Activated T-helper 17 cell treated with anti-CD3 and anti-CD28 coated beads, Interleukin-2, amount 50 U/mL, for 72 hours (primary cell): Measurements from ENCODE around the gene HSPG2. TPM values are rescaled to one million over a fixed set of nuclear protein-coding genes. Genes with fewer than 3 reads are reported as not detected.
A peak's percentile ranks its signal among the peaks of the same experiment; 100 is the strongest.
"Not testable (repeated sequence)": the region's sequence is repeated elsewhere in the genome, so short reads cannot be mapped to it uniquely, and the experiment has no call there.

Source experiments
- ATAC-seq: fragments of 150-1000 bp; cut with Tn5 transposase; replicated peaks from 2 replicates; pipeline ENCODE4 v1.10.0; 2021; ENCODE audit warnings: mild to moderate bottlenecking, moderate library complexity
- H3K27ac Mint-ChIP-seq: one replicate; pipeline ENCODE4 v1.8.0; 2022; ENCODE audit warnings: mixed read lengths
- H3K27me3 Mint-ChIP-seq: one replicate; pipeline ENCODE4 v1.8.0; 2022; ENCODE audit warnings: mixed read lengths
- H3K36me3 Mint-ChIP-seq: one replicate; pipeline ENCODE4 v1.8.0; 2022; ENCODE audit warnings: low read depth, mild to moderate bottlenecking, mixed read lengths
- H3K4me1 Mint-ChIP-seq: one replicate; pipeline ENCODE4 v1.8.0; 2022; ENCODE audit warnings: mixed read lengths
- H3K4me3 Mint-ChIP-seq: one replicate; pipeline ENCODE4 v1.8.0; 2022; ENCODE audit warnings: mild to moderate bottlenecking, mixed read lengths
- H3K9me3 Mint-ChIP-seq: one replicate; pipeline ENCODE4 v1.8.0; 2022; ENCODE audit warnings: mixed read lengths
- total RNA-seq, 2 donors: library from RNA; stranded (reverse); gene quantifications; one replicate each; pipeline ENCODE4 v1.2.3, GENCODE V29; 2022

The HSPG2 gene
- total RNA-seq, 2 donors from 2014 or later = 1.8 to 33.3 TPM

DNA sequence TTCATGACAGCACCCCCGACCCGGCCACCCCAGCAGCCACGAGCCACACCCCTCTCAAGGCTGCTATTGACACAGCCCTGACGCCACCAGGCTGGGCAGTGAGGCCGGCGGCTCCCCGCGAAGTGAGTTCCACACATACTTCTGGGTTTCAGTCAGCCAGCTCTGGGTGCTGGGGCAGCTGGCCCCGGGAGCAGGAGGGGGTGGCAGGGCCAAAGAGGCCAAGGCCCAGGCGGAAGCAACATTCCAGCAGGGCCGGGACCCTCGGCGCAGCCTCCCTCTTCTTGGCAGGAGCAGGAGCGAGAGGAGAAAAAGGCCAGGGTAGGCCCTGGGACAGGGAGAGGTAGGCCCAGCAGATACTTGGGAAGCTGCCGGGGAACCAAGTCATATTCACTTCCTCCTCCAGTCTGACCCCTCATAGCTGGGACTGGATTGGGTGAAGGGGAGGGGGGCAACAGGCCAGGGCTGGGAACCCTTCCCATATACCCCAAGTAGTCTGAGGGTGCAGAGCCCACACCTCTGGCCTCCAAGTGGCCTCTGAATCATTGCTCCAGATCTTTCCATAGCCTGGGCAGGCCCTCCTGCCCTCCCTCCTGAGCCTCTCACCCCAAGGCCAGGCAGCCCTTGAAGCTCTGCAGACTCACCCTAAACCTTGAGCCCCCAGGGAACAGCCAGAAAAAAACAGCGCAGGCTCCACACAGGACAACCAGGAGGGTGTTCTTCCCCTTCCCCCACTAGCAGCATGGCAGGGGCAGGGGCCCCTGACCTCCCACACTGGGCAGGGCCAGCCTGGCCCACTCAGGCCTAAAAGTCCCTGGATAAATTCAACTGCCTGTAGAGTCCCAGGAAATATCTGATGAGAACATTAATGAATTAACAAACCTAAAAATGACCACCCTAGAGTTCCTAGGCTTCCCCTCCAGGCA lies 5.7 kb downstream of the HSPG2 start:
- ATAC-seq = no peak
- no peaks in the 10 kb centered on the region for H3K9me3 Mint-ChIP-seq
- no peaks in the 10 kb centered on the region for H3K4me1 Mint-ChIP-seq
- H3K36me3 Mint-ChIP-seq = no peaks in the 10 kb centered on the region
- no peak overlapping the region for H3K27ac Mint-ChIP-seq
- no peak overlapping the region for H3K4me3 Mint-ChIP-seq
- peaks cover 3% of the 10 kb centered on the region for H3K27me3 Mint-ChIP-seq

DNA sequence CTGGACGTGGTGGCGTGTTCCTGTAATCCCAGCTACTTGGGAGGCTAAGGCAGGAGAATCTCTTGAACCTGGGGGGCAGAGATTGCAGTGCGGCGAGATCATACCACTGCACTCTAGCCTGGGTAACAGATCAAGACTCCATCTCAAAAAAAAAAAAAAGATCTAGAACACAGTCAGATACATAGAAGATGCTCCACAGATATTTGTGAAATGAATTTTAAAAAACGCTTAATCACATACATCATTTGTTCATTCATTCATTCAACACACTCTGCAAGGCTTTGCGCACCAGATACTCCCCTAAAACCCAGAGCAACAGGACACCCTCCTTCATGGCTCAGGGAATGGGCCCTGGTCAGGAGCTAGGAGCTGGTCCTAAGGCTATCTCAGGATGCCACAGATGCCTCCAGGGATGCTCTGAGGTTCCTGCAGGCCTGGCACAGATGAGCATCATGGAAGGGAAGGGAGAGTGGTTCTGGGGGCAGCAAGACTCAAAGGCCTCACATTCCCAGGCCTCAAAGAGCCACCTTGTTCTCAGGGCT lies 6.4 kb downstream of the HSPG2 start:
- no peak for ATAC-seq
- H3K9me3 Mint-ChIP-seq = no peaks in the 10 kb centered on the region

DNA sequence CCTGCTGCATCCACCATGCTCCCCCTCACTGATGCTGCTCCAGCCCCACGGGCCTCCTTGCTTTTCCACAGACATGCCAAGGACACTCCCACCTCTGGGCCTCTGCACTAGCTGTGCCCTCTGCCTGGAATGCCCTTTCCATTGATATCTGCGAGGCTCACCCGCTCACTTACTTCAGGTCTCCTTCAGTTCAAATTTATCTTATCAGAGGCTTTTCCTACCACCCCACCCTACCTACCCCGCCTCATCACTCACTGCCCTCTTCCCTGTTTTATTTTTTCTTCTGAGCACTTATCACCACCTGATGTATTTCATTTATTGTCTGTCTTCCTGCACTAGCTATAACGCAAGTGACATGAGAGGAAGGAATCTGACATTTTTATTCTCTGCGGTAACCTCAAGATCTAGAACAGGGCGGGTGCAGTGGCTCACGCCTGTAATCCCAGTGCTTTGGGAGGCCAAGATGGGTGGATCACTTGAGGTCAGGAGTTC lies 7.0 kb downstream of the HSPG2 start:
- no peaks in the 10 kb centered on the region for H3K9me3 Mint-ChIP-seq
- no peak overlapping the region for H3K27ac Mint-ChIP-seq
- H3K4me3 Mint-ChIP-seq = no peak overlapping the region
- ATAC-seq = no peak
- no peaks in the 10 kb centered on the region for H3K36me3 Mint-ChIP-seq
- no peaks in the 10 kb centered on the region for H3K4me1 Mint-ChIP-seq
- H3K27me3 Mint-ChIP-seq = peaks cover 3% of the 10 kb centered on the region

More for the DNA sequence above, 6.4 kb downstream of the HSPG2 start:
- Mint-ChIP-seq H3K4me3 (no peak overlapping the region), H3K27me3 (peaks cover 3% of the 10 kb centered on the region), H3K4me1 (no peaks in the 10 kb centered on the region), H3K36me3 (no peaks in the 10 kb centered on the region), H3K27ac (no peak overlapping the region)

DNA sequence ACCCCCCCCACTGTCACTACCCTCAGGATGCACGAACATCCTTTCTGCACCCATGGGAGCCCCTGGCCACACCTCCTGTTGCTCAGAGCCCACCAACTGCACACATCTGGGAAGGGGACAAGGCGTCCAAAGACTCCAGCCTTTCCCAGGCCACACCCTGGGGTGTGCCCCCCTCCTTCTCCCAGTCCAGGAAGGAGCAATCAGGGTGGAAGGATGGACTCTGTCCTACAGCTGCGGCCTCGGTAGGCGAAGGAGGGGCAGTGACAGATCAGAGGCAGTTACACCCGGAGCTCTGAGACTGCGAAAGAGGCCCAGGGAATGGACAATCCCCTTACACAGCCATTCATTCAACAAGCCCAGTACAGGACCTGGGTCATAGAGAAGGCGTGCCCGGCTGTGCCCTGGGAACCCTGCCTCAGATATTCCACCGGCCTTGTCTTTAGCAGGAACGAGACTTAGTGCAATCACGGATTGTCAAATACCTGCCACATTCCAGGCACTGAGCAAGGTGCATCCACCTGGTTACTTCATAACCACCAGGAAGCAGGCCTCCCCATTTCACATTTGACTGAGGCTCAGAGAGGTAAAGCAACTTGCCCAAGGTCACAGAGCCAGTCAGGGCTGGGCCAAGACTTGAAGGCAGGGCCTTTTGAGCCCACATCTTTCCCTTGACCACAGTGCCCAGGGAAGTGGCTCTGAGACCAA lies 9.4 kb downstream of the HSPG2 start:
- Mint-ChIP-seq H3K36me3 (no peaks in the 10 kb centered on the region), H3K4me1 (no peaks in the 10 kb centered on the region), H3K4me3 (no peak overlapping the region), H3K27me3 (peaks cover 3% of the 10 kb centered on the region), H3K9me3 (no peaks in the 10 kb centered on the region), H3K27ac (no peak overlapping the region)
- ATAC-seq = no peak

DNA sequence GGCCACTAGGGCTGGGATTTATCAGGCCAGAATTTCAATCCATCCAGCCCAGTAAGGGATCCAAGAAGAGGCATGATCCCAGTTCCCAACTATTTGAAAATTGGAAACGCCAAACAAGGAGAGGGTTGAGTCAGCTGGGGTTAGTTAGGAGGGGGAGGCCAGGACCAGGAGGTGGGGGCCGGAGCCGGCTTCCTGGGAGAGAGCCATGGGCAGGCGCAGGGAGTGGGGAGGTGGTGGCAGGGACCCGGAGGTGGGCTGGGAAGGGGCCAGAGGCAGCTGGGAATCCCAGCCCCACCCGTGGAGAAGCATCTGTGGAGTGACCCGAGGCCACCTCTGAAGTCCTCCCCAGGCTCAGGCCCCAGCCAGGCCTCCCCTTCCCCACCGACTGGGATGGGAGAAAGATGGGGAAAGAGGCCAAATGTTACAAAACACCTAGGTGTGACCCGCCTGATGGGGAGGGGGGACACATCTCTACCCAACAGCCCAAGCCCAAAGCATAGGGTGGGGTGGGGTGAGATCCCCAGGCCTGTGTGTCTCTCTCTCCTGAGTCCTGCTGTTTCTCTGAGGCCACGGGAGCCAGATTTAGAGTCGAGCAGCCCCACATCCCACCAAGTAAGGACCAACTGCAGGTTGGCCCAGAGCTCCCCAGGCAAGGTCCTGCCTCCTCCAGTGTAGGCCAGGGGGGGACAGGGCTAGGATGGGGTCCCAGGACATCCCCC lies 10.1 kb downstream of the HSPG2 start:
- H3K27me3 Mint-ChIP-seq = peaks cover 3% of the 10 kb centered on the region
- H3K4me3 Mint-ChIP-seq = no peak overlapping the region
- no peaks in the 10 kb centered on the region for H3K4me1 Mint-ChIP-seq
- H3K27ac Mint-ChIP-seq = no peak overlapping the region
- no peak for ATAC-seq
- H3K36me3 Mint-ChIP-seq = no peaks in the 10 kb centered on the region
- no peaks in the 10 kb centered on the region for H3K9me3 Mint-ChIP-seq

DNA sequence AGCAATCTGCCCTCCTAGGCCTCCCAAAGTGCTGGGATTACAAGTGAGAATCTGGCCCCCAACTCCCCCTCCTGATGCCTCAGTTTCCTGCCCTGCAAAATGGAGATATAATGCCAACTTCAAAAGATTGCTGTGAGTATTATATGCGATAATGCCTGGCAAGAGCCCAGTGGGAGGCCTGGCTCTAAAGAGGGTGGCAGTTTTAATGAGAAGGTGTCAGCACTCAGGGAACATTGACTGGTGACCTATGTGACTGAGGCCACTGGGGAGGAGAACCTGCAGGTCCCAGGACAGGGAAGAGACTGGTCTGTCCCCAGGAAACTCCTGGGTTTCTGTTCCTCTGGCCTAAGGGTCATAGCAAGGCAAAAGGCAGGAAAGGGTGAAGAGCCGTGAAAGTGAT lies 11.0 kb downstream of the HSPG2 start:
- H3K9me3 Mint-ChIP-seq = no peaks in the 10 kb centered on the region
- no peak overlapping the region for H3K4me3 Mint-ChIP-seq
- no peak for ATAC-seq
- H3K36me3 Mint-ChIP-seq = no peaks in the 10 kb centered on the region
- H3K27ac Mint-ChIP-seq = no peak overlapping the region
- H3K4me1 Mint-ChIP-seq = no peaks in the 10 kb centered on the region
- peaks cover 3% of the 10 kb centered on the region for H3K27me3 Mint-ChIP-seq

DNA sequence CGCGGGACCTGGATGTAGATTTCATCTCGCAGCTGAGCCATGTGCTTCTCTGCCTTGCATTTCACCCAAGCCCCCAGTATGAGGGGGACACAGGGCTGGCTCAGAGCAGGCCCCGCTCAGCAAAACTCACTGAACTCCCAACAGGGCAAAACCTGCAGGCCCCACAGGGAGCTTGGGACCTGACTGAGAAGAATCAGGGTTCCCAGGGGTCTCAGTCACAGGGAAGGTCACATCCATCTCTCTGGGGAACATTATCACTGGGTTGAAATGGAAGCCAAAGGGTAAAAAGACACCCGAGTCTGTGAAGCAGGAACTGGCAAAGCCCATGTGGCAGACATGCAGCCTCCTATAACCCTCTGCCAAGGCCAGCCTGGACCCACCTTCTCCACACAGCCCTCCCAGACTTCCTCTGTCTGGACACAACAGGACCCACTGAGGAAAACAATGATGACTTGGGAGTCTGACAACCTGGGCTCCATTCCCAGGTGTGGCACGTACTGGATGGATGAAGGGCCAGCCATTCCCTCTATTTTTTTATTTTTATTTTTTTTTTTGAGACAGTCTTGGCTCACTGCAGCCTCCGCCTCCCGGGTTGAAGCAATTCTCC lies 11.7 kb downstream of the HSPG2 start:
- Mint-ChIP-seq H3K4me3 (no peak overlapping the region), H3K4me1 (no peaks in the 10 kb centered on the region), H3K27me3 (peaks cover 3% of the 10 kb centered on the region), H3K9me3 (no peaks in the 10 kb centered on the region), H3K27ac (no peak overlapping the region), H3K36me3 (no peaks in the 10 kb centered on the region)
- ATAC-seq = no peak

DNA sequence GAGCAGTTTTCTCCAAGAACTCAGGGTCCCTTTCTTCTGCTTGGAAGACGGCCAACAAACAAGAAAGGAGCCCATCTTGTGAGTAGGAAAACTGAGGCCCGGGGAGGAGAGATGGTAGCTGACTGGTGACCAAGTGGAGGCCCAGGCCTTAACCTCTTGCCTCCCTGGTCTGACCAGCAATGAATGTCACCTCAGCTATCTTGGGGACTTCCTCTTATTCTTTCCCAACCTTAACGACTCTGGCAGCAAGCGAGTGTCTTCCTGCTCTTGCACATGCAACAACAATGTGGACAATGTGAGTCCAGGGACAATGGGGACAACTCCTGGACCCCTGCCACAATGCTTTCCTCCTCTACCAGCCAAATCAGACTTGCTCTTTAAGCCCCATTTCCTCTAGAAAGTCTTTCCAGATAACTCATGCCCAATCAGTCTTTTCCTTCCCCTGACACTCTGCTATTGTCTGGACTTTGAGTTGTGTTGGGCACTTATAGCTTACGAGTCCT lies 12.6 kb downstream of the HSPG2 start:
- ATAC-seq = no peak
- Mint-ChIP-seq H3K4me1 (no peaks in the 10 kb centered on the region), H3K4me3 (no peak overlapping the region), H3K27me3 (no peaks in the 10 kb centered on the region), H3K27ac (no peak overlapping the region), H3K9me3 (no peaks in the 10 kb centered on the region), H3K36me3 (no peaks in the 10 kb centered on the region)

DNA sequence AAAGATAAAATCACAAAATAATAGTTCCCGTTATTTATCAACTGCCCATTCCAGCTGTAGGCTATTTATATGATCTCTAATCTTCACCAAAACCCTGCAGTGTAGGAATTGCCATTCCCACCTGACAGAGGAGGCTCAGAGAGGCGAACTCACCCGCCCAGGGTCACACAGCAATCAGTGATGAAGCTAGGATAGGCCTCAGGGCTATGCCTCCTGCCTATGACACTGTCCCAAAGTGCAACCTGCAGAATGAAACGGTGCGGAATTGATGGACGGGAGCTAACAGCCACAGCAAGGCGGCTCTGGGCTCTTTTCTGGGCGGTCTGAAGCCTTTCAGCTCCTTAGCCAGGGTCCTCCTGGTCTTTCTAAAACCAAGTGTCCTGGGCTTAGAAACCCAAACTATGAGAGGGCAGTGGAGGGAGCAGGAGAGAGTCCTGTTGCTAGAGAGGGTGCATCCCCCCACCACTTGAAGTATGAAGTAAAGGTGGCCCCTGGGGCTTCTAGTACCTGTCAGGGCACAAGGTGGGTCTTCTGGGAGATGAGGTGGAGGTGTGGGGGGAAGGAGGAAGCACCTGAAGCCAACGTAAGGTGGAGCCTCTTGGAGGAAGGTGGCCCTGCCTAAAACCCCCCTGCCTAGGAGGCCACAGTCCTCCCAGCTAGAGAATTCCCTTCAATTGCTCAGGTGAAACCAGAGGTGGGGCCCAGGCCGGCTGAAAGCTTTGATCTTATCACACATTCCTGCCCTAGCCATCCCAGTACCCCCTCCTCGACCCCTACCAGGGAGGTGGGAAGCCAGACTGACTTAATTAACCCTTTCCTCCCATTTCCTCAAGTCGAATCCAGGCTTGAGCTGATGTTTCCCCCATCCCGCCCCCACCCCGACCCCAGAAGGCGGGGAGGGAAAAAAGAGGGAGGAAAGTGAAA lies 14.8 kb downstream of the HSPG2 start:
- Mint-ChIP-seq H3K4me3 (no peak overlapping the region), H3K27me3 (no peaks in the 10 kb centered on the region), H3K36me3 (no peaks in the 10 kb centered on the region), H3K9me3 (no peaks in the 10 kb centered on the region), H3K27ac (no peak overlapping the region), H3K4me1 (no peaks in the 10 kb centered on the region)
- ATAC-seq = no peak

DNA sequence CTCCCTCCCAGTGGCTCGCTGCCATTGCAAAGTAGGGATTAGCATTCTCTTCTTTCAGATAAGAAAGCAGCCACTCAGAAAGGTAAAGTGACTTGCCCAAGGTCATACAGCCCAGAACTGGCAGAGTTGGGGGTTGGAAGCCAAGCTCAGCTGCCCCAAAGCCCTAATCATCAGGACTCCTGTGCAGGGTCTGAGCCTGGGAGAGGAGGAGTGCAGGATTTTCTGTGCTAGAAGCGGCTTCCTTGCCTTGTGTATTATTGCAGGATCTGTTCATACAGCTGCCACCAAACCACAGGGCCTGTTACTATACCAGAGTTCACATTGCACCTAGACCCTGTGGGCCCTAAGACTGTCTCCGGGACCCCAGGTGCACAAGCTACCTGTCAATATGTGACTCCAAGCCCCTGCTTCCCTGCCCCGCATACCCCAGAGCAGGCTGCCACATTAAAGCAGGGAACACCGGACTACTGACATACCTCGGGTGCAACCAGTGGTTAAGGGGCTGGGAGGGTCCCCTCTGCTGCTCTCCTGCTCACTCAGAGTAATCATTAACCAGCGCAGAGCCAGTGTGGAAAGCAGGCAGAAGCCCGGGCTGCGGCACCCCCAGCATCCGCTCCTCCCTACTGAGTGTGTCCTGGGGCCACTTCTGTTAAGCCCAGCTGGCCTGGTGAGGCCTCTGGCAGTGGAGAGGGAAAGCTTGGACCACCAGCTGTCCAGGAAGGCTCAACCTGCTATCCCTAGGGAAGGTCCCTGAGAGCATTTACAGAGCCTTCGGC lies 15.8 kb downstream of the HSPG2 start:
- Mint-ChIP-seq H3K4me3 (no peak overlapping the region), H3K27ac (no peak overlapping the region), H3K36me3 (no peaks in the 10 kb centered on the region), H3K4me1 (no peaks in the 10 kb centered on the region), H3K9me3 (no peaks in the 10 kb centered on the region), H3K27me3 (no peaks in the 10 kb centered on the region)
- no peak for ATAC-seq

DNA sequence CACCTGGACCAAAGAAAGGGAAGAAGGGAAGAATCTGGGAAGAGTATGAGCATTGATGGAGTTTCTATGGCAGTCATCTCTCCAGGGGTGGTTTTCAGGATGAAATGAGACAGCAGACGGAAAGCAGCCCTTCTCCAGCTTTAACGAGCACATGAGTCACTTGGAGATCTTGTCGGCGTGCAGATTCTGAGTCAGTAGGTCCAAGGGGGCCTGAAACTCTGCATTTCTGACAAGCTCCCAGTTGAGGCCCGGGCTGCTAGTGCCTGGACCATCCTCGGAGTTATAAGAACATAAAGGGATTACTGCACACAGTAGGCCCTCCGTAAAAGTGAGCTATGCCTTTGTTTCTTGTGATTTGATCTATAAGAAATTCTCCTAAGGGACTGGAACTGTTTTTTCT lies 17.6 kb downstream of the HSPG2 start:
- Mint-ChIP-seq H3K4me1 (no peaks in the 10 kb centered on the region), H3K4me3 (no peak overlapping the region), H3K9me3 (no peaks in the 10 kb centered on the region), H3K27ac (no peak overlapping the region), H3K36me3 (no peaks in the 10 kb centered on the region), H3K27me3 (no peaks in the 10 kb centered on the region)
- ATAC-seq = peak; percentile 37

DNA sequence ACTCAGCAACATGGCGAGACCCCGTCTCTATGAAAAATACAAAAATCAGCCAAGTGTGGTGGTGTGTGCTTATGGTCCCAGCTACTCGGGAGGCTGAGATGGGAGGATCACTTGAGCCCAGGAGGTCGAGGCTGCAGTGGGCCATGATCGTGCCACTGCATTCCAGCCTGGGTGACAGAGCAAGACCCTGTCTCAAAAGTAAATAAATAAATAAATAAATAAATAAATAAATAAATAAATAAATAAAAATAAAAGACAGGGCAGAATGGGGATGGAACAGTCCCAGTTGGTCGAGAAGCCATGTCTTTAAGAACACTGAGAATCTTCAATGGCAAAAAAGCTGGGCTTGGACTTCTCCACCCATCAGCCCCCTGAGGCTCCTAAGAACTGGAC lies 19.9 kb downstream of the HSPG2 start:
- H3K27me3 Mint-ChIP-seq, ATAC-seq, H3K4me3 Mint-ChIP-seq, H3K27ac Mint-ChIP-seq, H3K9me3 Mint-ChIP-seq, H3K36me3 Mint-ChIP-seq, H3K4me1 Mint-ChIP-seq: not testable (repeated sequence)
